Measurements from ENCODE around the gene AGBL4.

GRCh38 chr1:49323925-49324540 is 699.7 kb downstream of the AGBL4 start:
- TF ChIP-seq EZH2phosphoT487 (IDR thresholded peaks at IDR 0.05; ENCODE audit: insufficient read depth, low read depth) (no peak), EZH2 (IDR thresholded peaks at IDR 0.05; ENCODE audit: insufficient read depth, poor library complexity, severe bottlenecking) (no peak)

Data from GM23248 (cell line).